GM11168 (cell line): Measurements from ENCODE around the gene IFI44.

ENCODE experiments used
- in situ Hi-C: fragments of 300-500 bp; cut with MboI; formaldehyde crosslinking; loops from one replicate; pipeline ENCODE4 v1.12.0; 2022; ENCODE audit warnings: low sequenced_read_pairs; ENCODE audit not compliant: unreplicated experiment

IFI44 gene

GRCh38 chr1:78650114-78650660 is 556 bp downstream of the IFI44 start:
- in situ Hi-C loops: no loop called here

- in situ Hi-C loops: no loop called here
Observed at GRCh38 chr1:78651241-78651640, 1.6 kb downstream of the IFI44 start.

GRCh38 chr1:78652019-78652560 is 2.5 kb downstream of the IFI44 start:
- in situ Hi-C loops: no loop called here

- in situ Hi-C loops: loop anchor here (5.0 kb wide), 1 partner anchor 37 kb away; the partner anchor contains the start of gene IFI44L
Observed at GRCh38 chr1:78658901-78659300, 9.3 kb downstream of the IFI44 start.

- in situ Hi-C loops: loop anchor here (10.0 kb wide), 1 partner anchor 529 kb away; no protein-coding TSS in a partner anchor
Observed at GRCh38 chr1:78663923-78664322, 14.3 kb downstream of the IFI44 start.

GRCh38 chr1:78664763-78665162 is 15.1 kb downstream of the IFI44 start:
- in situ Hi-C loops: loop anchor here (10.0 kb wide), 1 partner anchor 530 kb away; no protein-coding TSS in a partner anchor

GRCh38 chr1:78665809-78666208 is 16.2 kb downstream of the IFI44 start:
- in situ Hi-C loops: loop anchor here (10.0 kb wide), 1 partner anchor 531 kb away; no protein-coding TSS in a partner anchor

- in situ Hi-C loops: loop anchor here (10.0 kb wide), 1 partner anchor 533 kb away; no protein-coding TSS in a partner anchor
Observed at GRCh38 chr1:78667939-78668338, 18.3 kb downstream of the IFI44 start.

GRCh38 chr1:78668427-78668826 is 18.8 kb downstream of the IFI44 start:
- in situ Hi-C loops: loop anchor here (10.0 kb wide), 1 partner anchor 534 kb away; no protein-coding TSS in a partner anchor

GRCh38 chr1:78672428-78672827 is 22.8 kb downstream of the IFI44 start:
- in situ Hi-C loops: no loop called here

GRCh38 chr1:78673120-78673519 is 23.5 kb downstream of the IFI44 start:
- in situ Hi-C loops: no loop called here

- in situ Hi-C loops: no loop called here
Observed at GRCh38 chr1:78676347-78676982, 26.8 kb downstream of the IFI44 start.

- in situ Hi-C loops: no loop called here
Observed at GRCh38 chr1:78676993-78677392, 27.4 kb downstream of the IFI44 start.

GRCh38 chr1:78677788-78678187 is 28.2 kb downstream of the IFI44 start:
- in situ Hi-C loops: no loop called here

GRCh38 chr1:78678324-78678723 is 28.7 kb downstream of the IFI44 start:
- in situ Hi-C loops: no loop called here

GRCh38 chr1:78681265-78681664 is 31.6 kb downstream of the IFI44 start:
- in situ Hi-C loops: no loop called here

- in situ Hi-C loops: no loop called here
Observed at GRCh38 chr1:78682496-78682895, 32.9 kb downstream of the IFI44 start.

- in situ Hi-C loops: no loop called here
Observed at GRCh38 chr1:78683079-78683478, 33.4 kb downstream of the IFI44 start.

- in situ Hi-C loops: no loop called here
Observed at GRCh38 chr1:78687315-78687714, 37.7 kb downstream of the IFI44 start.

- in situ Hi-C loops: no loop called here
Observed at GRCh38 chr1:78687914-78688313, 38.3 kb downstream of the IFI44 start.

GRCh38 chr1:78688697-78689096 is 39.1 kb downstream of the IFI44 start:
- in situ Hi-C loops: no loop called here

- in situ Hi-C loops: no loop called here
Observed at GRCh38 chr1:78690516-78690915, 40.9 kb downstream of the IFI44 start.
